SK-N-SH (cell line): ENCODE results near the gene TMEM176A. TPM values are rescaled to one million over a fixed set of nuclear protein-coding genes. Genes with fewer than 3 reads are reported as not detected.

Experiments used
- CTCF ChIA-PET: fragments of 300-600, 350-600 bp; formaldehyde crosslinking; extraction: SDS; loops from one replicate; lab custom pipeline; 2021; lab: Yijun Ruan, JAX
- POLR2A ChIA-PET: fragments of 350-600 bp; sonication (Branson Sonifier 250); formaldehyde crosslinking; extraction: SDS; loops from one replicate; lab custom pipeline; 2020; ENCODE audit warnings: antibody characterized with exemption, inconsistent platforms; lab: Yijun Ruan, JAX
- DNase-seq: peaks from one replicate; pipeline ENCODE4 v3.0.0; 2012
- H2AFZ ChIP-seq: fragments of 200-600 bp; sonication (generic); 2 replicates; pipeline ENCODE4 v1.8.1; 2016; ENCODE audit warnings: antibody characterized with exemption, mild to moderate bottlenecking, low read depth
- H3F3A ChIP-seq: fragments of 200-600 bp; sonication (generic); replicated peaks from 2 replicates; pipeline ENCODE3; 2016; ENCODE audit warnings: antibody characterized with exemption, mild to moderate bottlenecking; ENCODE audit not compliant: insufficient read depth
- H3K27ac ChIP-seq, 2 experiments: fragments of 200-500 bp in 1 of 2; fragments of 200-600 bp in 1 of 2; sonication (Bioruptor generic) in 1 of 2; sonication (generic), shearing (Covaris generic) in 1 of 2; 2 replicates each; pipeline versions ENCODE4 v1.5.1 to v1.6.1; 2014 to 2016; ENCODE audit warnings: low read depth in 2 of 2, inconsistent platforms in 1 of 2, low read length in 1 of 2, mild to moderate bottlenecking in 1 of 2, mixed read lengths in 1 of 2
- H3K27me3 ChIP-seq: fragments of 200-600 bp; sonication (generic), shearing (Covaris generic); 2 replicates; pipeline ENCODE4 v1.6.1; 2016; ENCODE audit warnings: mixed run types; ENCODE audit not compliant: insufficient read depth
- H3K36me3 ChIP-seq, 2 experiments: fragments of 200-500 bp in 1 of 2; fragments of 200-600 bp in 1 of 2; sonication (Bioruptor generic) in 1 of 2; sonication (generic) in 1 of 2; replicated peaks in 1 of 2; 2 replicates each; pipeline versions ENCODE3 to v1.5.1; 2014 to 2016; ENCODE audit warnings: low read length in 1 of 2, mild to moderate bottlenecking in 1 of 2; ENCODE audit not compliant: insufficient read depth in 2 of 2, control insufficient read depth in 1 of 2
- H3K4me1 ChIP-seq, 2 experiments: fragments of 200-500 bp in 1 of 2; fragments of 200-600 bp in 1 of 2; sonication (Bioruptor generic) in 1 of 2; sonication (generic), shearing (Covaris generic) in 1 of 2; 2 replicates each; pipeline versions ENCODE4 v1.5.1 to v1.6.1; 2014 to 2016; ENCODE audit warnings: low read depth in 1 of 2, low read length in 1 of 2, mixed run types in 1 of 2; ENCODE audit not compliant: insufficient read depth in 2 of 2, control insufficient read depth in 1 of 2
- H3K4me2 ChIP-seq: fragments of 200-600 bp; sonication (generic), shearing (Covaris generic); 2 replicates; pipeline ENCODE4 v1.6.1; 2017; ENCODE audit warnings: mixed run types
- H3K4me3 ChIP-seq, 2 experiments: fragments of 200-500 bp in 1 of 2; fragments of 200-600 bp in 1 of 2; sonication (Bioruptor generic) in 1 of 2; sonication (generic), shearing (Covaris generic) in 1 of 2; 2 replicates each; pipeline versions ENCODE4 v1.5.1 to v1.8.1; 2014 to 2016; ENCODE audit warnings: low read depth in 2 of 2, inconsistent platforms in 1 of 2, low read length in 1 of 2, mild to moderate bottlenecking in 1 of 2, mixed read lengths in 1 of 2, moderate library complexity in 1 of 2
- H3K79me2 ChIP-seq: fragments of 200-600 bp; sonication (generic); 2 replicates; pipeline ENCODE4 v1.8.1; 2017; ENCODE audit warnings: mild to moderate bottlenecking; ENCODE audit not compliant: insufficient read depth
- H3K9ac ChIP-seq: fragments of 200-600 bp; sonication (generic); 2 replicates; pipeline ENCODE4 v1.6.1; 2017; ENCODE audit warnings: mixed run types
- H3K9me2 ChIP-seq: fragments of 200-600 bp; sonication (generic); 2 replicates; pipeline ENCODE4 v1.6.1; 2017; ENCODE audit warnings: mixed run types
- H3K9me3 ChIP-seq: fragments of 200-600 bp; sonication (generic); 2 replicates; pipeline ENCODE4 v1.6.1; 2017; ENCODE audit warnings: mixed run types, mild to moderate bottlenecking, moderate library complexity
- H4K20me1 ChIP-seq: fragments of 200-600 bp; sonication (generic); 2 replicates; pipeline ENCODE4 v1.6.1; 2017; ENCODE audit warnings: mild to moderate bottlenecking, mixed run types; ENCODE audit not compliant: insufficient read depth
- FOXJ3 ChIP-seq: sonication (generic); formaldehyde crosslinking; IDR thresholded peaks from 2 replicates; pipeline ENCODE4 v1.5.1; 2020; ENCODE audit warnings: mild to moderate bottlenecking, missing genetic modification reagents
- WGBS: methylation state at CpG from one replicate; pipeline ENCODE4 v1.1.6; 2017; ENCODE audit warnings: low lambda C conversion rate; 5-methylcytosine and 5-hydroxymethylcytosine counted together
- polyA plus RNA-seq, 3 experiments: library from polyadenylated mRNA; depleted of rRNA; stranded (reverse); fragments of >200 nt; gene quantifications; 2 replicates each; pipeline ENCODE4 v1.2.3, GENCODE V29; 2012
- TF ChIP-seq, protein P1 (sequence below): fragments of 150-350 bp; IDR thresholded peaks from 2 replicates; pipeline ENCODE4 v1.6.1; 2017; ENCODE audit warnings: antibody characterized with exemption, low read length, low read depth, borderline replicate concordance

The TMEM176A gene
- polyA plus RNA-seq, 1 of the 3 experiments (the other 2 are of a cell fraction): not detected

DNA sequence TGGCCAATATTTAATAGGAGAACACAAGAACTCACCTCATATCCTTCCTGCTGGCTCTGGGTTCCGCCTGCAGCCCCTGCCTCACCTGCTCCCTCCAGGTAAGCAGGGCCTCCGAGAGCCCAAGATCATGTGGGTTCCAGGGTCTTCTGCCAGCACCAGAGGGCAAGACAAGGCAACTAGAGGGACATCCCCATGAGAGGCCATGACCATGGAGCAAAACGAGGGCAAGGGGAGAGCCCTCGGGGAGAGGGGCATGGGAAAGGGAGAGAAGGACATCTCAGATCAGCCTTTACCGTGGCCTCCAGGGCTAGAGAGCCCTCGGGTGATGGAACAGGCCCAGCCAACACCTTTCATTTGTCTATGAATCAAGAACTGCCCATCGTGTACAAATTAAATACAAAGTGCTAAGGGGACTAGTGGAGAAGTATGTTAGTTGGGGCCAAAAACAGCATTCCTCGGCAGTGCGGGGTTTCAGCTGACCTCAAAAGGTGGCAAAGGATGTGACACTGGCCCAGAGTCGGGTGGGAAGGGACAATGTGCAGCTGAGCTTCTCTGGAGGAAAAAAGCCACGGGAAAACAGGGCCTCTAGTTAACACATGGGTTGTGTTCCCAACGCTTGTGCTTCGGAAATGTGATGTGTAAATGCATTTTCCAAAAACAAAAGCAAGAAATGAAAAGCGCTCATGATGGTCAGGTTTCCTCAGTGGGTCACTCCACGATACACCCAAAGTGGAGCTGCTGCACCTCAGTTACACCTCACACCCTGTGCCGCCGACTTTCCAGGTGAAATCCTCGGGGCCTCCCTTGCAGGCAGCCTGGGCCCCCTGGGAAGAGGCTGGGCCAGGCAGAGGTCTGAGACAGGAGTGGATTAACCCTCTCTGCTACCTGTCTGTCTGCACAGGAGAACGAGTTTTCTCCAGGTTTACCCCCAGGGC, 53.8 kb downstream of the TMEM176A start:
- POLR2A ChIA-PET: no interaction called here
- Histone ChIP-seq H3K27ac (no peak overlapping the region), H3K9ac (no peak overlapping the region)

More for the DNA sequence above, 53.8 kb downstream of the TMEM176A start:
- no peak for TF ChIP-seq FOXJ3 (CRISPR knock-in tag)
- TF ChIP-seq, protein P1, sequence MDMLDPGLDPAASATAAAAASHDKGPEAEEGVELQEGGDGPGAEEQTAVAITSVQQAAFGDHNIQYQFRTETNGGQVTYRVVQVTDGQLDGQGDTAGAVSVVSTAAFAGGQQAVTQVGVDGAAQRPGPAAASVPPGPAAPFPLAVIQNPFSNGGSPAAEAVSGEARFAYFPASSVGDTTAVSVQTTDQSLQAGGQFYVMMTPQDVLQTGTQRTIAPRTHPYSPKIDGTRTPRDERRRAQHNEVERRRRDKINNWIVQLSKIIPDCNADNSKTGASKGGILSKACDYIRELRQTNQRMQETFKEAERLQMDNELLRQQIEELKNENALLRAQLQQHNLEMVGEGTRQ: no peak
- no peaks in the 10 kb centered on the region; a peak in 1 of 4 replicates for H3K4me1 ChIP-seq
- H3K9me3 ChIP-seq: no peaks in the 10 kb centered on the region
- WGBS: 43% methylated on average over 19 of the region's 19 CpGs
- no peaks in the 10 kb centered on the region for H3F3A ChIP-seq
- H3K4me3 ChIP-seq: no peak overlapping the region
- CTCF ChIA-PET: interaction anchor here (1.3 to 2.4 kb wide), 5 partner anchors 23 to 132 kb away, joined by 3 to 11 read pairs (median 6); no protein-coding TSS in a partner anchor
- no peaks in the 10 kb centered on the region for H4K20me1 ChIP-seq
- H3K27me3 ChIP-seq: peaks cover 12% of the 10 kb centered on the region; the same call in 1 of the 2 replicates
- no peaks in the 10 kb centered on the region for H3K79me2 ChIP-seq
- no peak overlapping the region for H2AFZ ChIP-seq
- no peaks in the 10 kb centered on the region for H3K36me3 ChIP-seq
- H3K9me2 ChIP-seq: no peaks in the 10 kb centered on the region
- DNase-seq: no peak
- no peak overlapping the region for H3K4me2 ChIP-seq

Other genes starting within 250 kb of the TMEM176A start
- gene GIMAP4, start 233.4 kb upstream of the TMEM176A start, polyA plus RNA-seq (2012; rRNA removed): not detected in 2 replicates
- gene GIMAP6, start 168.4 kb upstream of the TMEM176A start, polyA plus RNA-seq (2012; rRNA removed): 0.03 and 0.05 TPM in 2 replicates
- 4.1 and 5.7 TPM in 2 replicates for gene GIMAP2, start 115.1 kb upstream of the TMEM176A start, polyA plus RNA-seq (2012; rRNA removed)
- gene GIMAP1, start 84.2 kb upstream of the TMEM176A start, polyA plus RNA-seq (2012; rRNA removed): not detected in 2 replicates
- gene GIMAP5, start 63.4 kb upstream of the TMEM176A start, polyA plus RNA-seq (2012; rRNA removed): not detected in 2 replicates
- gene TMEM176B, start 405 bp upstream of the TMEM176A start, polyA plus RNA-seq (2012; rRNA removed): 0.15 TPM in 1 of 2 replicates, not detected in the other
- gene AOC1, start 51.7 kb downstream of the TMEM176A start, polyA plus RNA-seq (2012; rRNA removed): not detected in 2 replicates
- 2.2 and 6.4 TPM in 2 replicates for gene KCNH2, start 177.6 kb downstream of the TMEM176A start, polyA plus RNA-seq (2012; rRNA removed)
- gene NOS3, start 190.2 kb downstream of the TMEM176A start, polyA plus RNA-seq (2012; rRNA removed): 0.15 and 0.41 TPM in 2 replicates
- gene ATG9B, start 223.7 kb downstream of the TMEM176A start, polyA plus RNA-seq (2012; rRNA removed): 0.52 and 0.67 TPM in 2 replicates
- gene ABCB8, start 227.7 kb downstream of the TMEM176A start, polyA plus RNA-seq (2012; rRNA removed): 36.0 and 38.3 TPM in 2 replicates
- 4.0 and 4.5 TPM in 2 replicates for gene ASIC3, start 247.8 kb downstream of the TMEM176A start, polyA plus RNA-seq (2012; rRNA removed)